Activated B cell treated with CpG ODN at 0.5 μM for 24 hours (primary cell): ENCODE measurements around the gene TMEM135. TPM values are rescaled to one million over a fixed set of nuclear protein-coding genes. Genes with fewer than 3 reads are reported as not detected.
"Not testable (repeated sequence)": the region's sequence is repeated elsewhere in the genome, so short reads cannot be mapped to it uniquely, and the experiment has no call there.

ENCODE experiments used
- ATAC-seq: fragments of 200-7000 bp; cut with Tn5 transposase; one replicate; pipeline ENCODE4 v1.10.0; 2021; ENCODE audit warnings: low read depth, mild to moderate bottlenecking, moderate library complexity
- CTCF ChIA-PET: fragments of 350-600 bp; sonication (Branson Sonifier 250); formaldehyde crosslinking; loops from one replicate; lab custom pipeline; 2021; ENCODE audit warnings: antibody characterized with exemption; lab: Charles Lee
- POLR2A ChIA-PET: fragments of 350-600 bp; sonication (Branson Sonifier 250); formaldehyde crosslinking; loops from one replicate; lab custom pipeline; 2021; ENCODE audit warnings: antibody characterized with exemption; lab: Charles Lee
- DNase-seq: peaks from one replicate; pipeline ENCODE4 v3.0.0; 2022
- H3K27ac Mint-ChIP-seq: one replicate; pipeline ENCODE4 v1.8.0; 2020; ENCODE audit warnings: mixed read lengths
- H3K27me3 Mint-ChIP-seq: one replicate; pipeline ENCODE4 v1.8.0; 2021; ENCODE audit warnings: mixed read lengths
- H3K36me3 Mint-ChIP-seq: one replicate; pipeline ENCODE4 v1.8.0; 2021; ENCODE audit warnings: low read depth, mixed read lengths
- H3K4me1 Mint-ChIP-seq: one replicate; pipeline ENCODE4 v1.8.0; 2021; ENCODE audit warnings: mixed read lengths
- H3K4me3 Mint-ChIP-seq: one replicate; pipeline ENCODE4 v1.8.0; 2020; ENCODE audit warnings: mild to moderate bottlenecking, mixed read lengths
- H3K9me3 Mint-ChIP-seq: one replicate; pipeline ENCODE4 v1.8.0; 2020; ENCODE audit warnings: mixed read lengths
- intact Hi-C: fragments of 100-400 bp; cut with micrococcal nuclease; formaldehyde crosslinking; loops from one replicate; pipeline ENCODE4 v1.15.1; 2024
- total RNA-seq: library from RNA; stranded (reverse); gene quantifications from 2 replicates; pipeline ENCODE4 v1.2.3, GENCODE V29; 2022
- TF ChIP-seq, protein P1 (sequence below): fragments of 200-600 bp; IDR thresholded peaks from one replicate; pipeline ENCODE4 v1.8.0; 2022; ENCODE audit warnings: antibody characterized with exemption, mild to moderate bottlenecking

Gene TMEM135
- total RNA-seq, 1 donor from 2014 or later = 10.1 TPM

DNA sequence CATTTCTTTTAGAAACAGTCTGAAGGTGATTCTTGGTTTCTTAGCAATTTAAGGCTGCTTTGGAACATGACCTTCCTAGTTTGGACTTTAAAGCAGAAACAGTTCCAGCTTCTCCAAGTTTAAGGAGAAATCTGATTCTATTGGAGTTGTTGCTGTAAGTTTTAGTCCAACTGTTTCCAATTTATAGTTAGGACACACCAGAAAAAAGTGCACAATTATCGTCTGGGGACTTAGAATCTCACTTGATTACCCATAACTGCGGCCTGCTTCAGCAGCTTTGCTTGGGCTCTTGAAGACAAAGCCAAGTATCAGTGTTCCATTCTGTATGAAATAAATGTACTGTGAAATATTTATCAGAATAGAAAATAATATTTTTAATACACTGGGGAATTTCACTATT is 246.6 kb downstream of the TMEM135 start:
- TF ChIP-seq, protein P1, sequence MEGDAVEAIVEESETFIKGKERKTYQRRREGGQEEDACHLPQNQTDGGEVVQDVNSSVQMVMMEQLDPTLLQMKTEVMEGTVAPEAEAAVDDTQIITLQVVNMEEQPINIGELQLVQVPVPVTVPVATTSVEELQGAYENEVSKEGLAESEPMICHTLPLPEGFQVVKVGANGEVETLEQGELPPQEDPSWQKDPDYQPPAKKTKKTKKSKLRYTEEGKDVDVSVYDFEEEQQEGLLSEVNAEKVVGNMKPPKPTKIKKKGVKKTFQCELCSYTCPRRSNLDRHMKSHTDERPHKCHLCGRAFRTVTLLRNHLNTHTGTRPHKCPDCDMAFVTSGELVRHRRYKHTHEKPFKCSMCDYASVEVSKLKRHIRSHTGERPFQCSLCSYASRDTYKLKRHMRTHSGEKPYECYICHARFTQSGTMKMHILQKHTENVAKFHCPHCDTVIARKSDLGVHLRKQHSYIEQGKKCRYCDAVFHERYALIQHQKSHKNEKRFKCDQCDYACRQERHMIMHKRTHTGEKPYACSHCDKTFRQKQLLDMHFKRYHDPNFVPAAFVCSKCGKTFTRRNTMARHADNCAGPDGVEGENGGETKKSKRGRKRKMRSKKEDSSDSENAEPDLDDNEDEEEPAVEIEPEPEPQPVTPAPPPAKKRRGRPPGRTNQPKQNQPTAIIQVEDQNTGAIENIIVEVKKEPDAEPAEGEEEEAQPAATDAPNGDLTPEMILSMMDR = no peak
- Mint-ChIP-seq H3K4me1 (no peaks in the 10 kb centered on the region), H3K9me3 (no peaks in the 10 kb centered on the region), H3K36me3 (no peaks in the 10 kb centered on the region), H3K27me3 (no peaks in the 10 kb centered on the region), H3K27ac (no peak overlapping the region), H3K4me3 (no peak overlapping the region)
- POLR2A ChIA-PET = no interaction called here
- no peak for ATAC-seq
- CTCF ChIA-PET = no interaction called here
- DNase-seq = no peak
- intact Hi-C loops = no loop called here

DNA sequence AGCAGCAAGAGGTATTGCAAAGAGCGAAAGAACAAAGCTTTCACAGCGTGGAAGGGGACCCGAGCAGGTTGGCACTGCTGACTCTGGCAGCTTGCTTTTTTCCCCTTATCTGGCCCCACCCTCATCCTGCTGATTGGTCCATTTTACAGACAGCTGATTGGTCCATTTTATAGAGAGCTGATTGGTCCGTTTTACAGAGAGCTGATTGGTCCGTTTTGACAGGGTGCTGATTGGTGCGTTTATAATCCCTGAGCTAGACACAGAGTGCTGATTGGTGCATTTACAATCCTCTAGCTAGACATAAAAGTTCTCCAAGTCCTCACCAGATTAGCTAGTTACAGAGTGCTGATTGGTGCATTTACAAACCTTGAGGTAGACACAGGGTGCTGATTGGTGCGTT is 247.9 kb downstream of the TMEM135 start:
- H3K4me3 Mint-ChIP-seq, H3K9me3 Mint-ChIP-seq, intact Hi-C loops, H3K27ac Mint-ChIP-seq, DNase-seq, H3K36me3 Mint-ChIP-seq, H3K4me1 Mint-ChIP-seq, ATAC-seq, POLR2A ChIA-PET, H3K27me3 Mint-ChIP-seq: not testable (repeated sequence)
- CTCF ChIA-PET = interaction anchor here (1.2 kb wide), 1 partner anchor 346 kb away, joined by 3 read pairs; no protein-coding TSS in a partner anchor

DNA sequence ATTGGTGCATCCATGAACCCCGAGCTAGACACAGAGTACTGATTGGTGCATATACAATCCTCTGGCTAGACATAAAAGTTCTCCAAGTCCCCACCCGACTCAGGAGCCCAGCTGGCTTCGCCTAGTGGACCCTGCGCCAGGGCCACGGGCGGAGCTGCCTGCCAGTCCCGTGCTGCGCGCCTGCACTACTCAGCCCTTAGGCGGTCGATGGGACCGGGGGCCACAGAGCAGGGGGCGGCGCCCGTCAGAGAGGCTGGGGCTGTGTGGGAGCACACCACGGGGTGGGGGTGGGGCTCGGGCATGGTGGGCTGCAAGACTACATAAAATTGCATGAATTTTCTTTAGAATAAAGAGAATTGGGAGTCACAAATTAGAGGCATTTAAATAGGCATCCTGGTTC is 248.6 kb downstream of the TMEM135 start:
- Mint-ChIP-seq H3K36me3 (no peaks in the 10 kb centered on the region), H3K27me3 (no peaks in the 10 kb centered on the region), H3K4me3 (no peak overlapping the region), H3K9me3 (no peaks in the 10 kb centered on the region), H3K27ac (no peak overlapping the region), H3K4me1 (no peaks in the 10 kb centered on the region)
- TF ChIP-seq, protein P1 = no peak
- intact Hi-C loops = no loop called here
- DNase-seq (no peak), ATAC-seq (no peak)
- ChIA-PET CTCF (interaction anchor here (1.2 kb wide), 1 partner anchor 347 kb away, joined by 3 read pairs; no protein-coding TSS in a partner anchor), POLR2A (no interaction called here)

DNA sequence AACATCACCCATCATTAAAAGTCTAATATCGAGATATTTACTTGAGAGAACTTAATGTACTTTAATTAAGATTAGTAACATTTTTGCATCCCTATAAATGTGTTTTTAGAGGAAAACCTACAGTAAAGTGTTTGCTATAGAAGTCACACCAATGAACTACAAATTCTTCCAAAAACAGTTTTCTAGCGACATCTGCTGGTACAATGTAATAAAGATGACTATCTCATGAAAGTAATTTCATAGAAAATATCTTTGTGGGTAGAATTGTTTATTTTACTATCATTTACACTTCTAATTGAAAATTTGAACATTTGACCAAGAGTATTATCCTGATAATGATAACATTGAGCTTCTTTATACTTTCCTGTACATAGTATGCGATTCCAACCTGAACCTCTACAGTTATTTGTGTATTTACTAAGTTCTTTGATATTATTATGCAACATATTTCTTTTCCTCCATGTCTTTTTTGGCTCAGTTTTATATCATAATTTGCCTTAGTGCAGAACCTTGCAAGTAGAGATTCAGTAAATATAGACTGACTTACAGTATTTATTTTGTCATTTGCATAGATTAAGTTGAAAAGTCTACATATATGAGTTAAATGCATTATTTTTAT is 252.7 kb downstream of the TMEM135 start:
- no peaks in the 10 kb centered on the region for H3K36me3 Mint-ChIP-seq
- DNase-seq (no peak), ATAC-seq (no peak)
- H3K27me3 Mint-ChIP-seq = no peaks in the 10 kb centered on the region
- intact Hi-C loops = loop anchor here (1.0 to 10.0 kb wide), 6 partner anchors 295 to 1436 kb away; partner anchors contain the start of gene CCDC83
- ChIA-PET POLR2A (no interaction called here), CTCF (interaction anchor here (0.9 to 5.0 kb wide), 7 partner anchors 296 to 420 kb away, joined by 3 to 43 read pairs (median 5); no protein-coding TSS in a partner anchor)
- TF ChIP-seq, protein P1 = peak; percentile 49
- no peak overlapping the region for H3K4me3 Mint-ChIP-seq
- H3K9me3 Mint-ChIP-seq = no peaks in the 10 kb centered on the region
- H3K27ac Mint-ChIP-seq = no peak overlapping the region
- no peaks in the 10 kb centered on the region for H3K4me1 Mint-ChIP-seq

DNA sequence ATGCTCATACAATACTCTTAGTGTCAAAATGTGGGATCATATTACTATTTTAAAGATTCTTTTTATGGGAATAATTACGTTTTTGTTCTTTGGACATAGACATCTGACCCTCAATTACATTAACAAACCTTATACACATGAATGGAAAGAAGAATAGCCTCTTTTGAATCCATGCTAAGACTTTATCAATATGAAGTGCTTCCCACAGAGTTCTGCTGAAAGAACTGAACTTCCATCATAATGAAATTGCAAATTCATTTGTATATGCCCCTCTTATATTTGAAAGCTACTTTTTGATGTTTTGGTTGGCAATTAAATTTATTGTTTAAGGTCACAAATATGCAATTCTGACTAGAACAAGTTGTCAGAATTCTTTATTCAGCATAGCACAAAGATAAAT is 254.9 kb downstream of the TMEM135 start:
- ATAC-seq (no peak), DNase-seq (no peak)
- Mint-ChIP-seq H3K27me3 (no peaks in the 10 kb centered on the region), H3K36me3 (no peaks in the 10 kb centered on the region), H3K4me1 (no peaks in the 10 kb centered on the region), H3K27ac (no peak overlapping the region), H3K9me3 (no peaks in the 10 kb centered on the region), H3K4me3 (no peak overlapping the region)
- ChIA-PET CTCF (interaction anchor here (1.1 kb wide), 1 partner anchor 354 kb away, joined by 5 read pairs; no protein-coding TSS in a partner anchor), POLR2A (interaction anchor here (0.6 kb wide), 1 partner anchor 15 kb away, joined by 3 read pairs; no protein-coding TSS in a partner anchor)
- intact Hi-C loops = loop anchor here (10.0 kb wide), 1 partner anchor 1438 kb away; the partner anchor contains the start of gene CCDC83
- TF ChIP-seq, protein P1 = no peak
